Measurements from ENCODE around the gene REXO4. TPM values are rescaled to one million over a fixed set of nuclear protein-coding genes. Genes with fewer than 3 reads are reported as not detected.

The REXO4 gene
- total RNA-seq, 4 donors from 2014 or later = 11.2 to 29.9 (median 18.1) TPM

- H3K4me3 ChIP-seq = no peak overlapping the region
- WGBS, 2 donors (ENCODE audit: low coverage in 1 of 2) = 60 to 74% methylated on average over 4 to 8 of the region's 16 CpGs
- H3K4me1 ChIP-seq = peaks cover 0 to 15% (median 0%) of the 10 kb centered on the region in 3 donors
- no peak for TF ChIP-seq EP300 (IDR thresholded peaks at IDR 0.05)
- peak in 3 of 4 experiments; percentile 6 to 58 (median 35) for TF ChIP-seq CTCF (IDR thresholded peaks at IDR 0.05)
- ATAC-seq = no peak
- no peaks in the 10 kb centered on the region for H3K9me3 ChIP-seq
- H3K27me3 ChIP-seq = no peaks in the 10 kb centered on the region
- no peak overlapping the region for H3K27ac ChIP-seq
- H3K36me3 ChIP-seq = peaks cover 0 to 72% of the 10 kb centered on the region in 2 donors
Observed at GRCh38 chr9:133403766-133404453, 13.9 kb downstream of the REXO4 start.

GRCh38 chr9:133402689-133403088 is 15.1 kb downstream of the REXO4 start:
- no peak overlapping the region for H3K4me3 ChIP-seq
- H3K4me1 ChIP-seq = peaks cover 0 to 15% (median 0%) of the 10 kb centered on the region in 3 donors
- no peaks in the 10 kb centered on the region for H3K9me3 ChIP-seq
- TF ChIP-seq POLR2A (IDR thresholded peaks at IDR 0.05) (no peak), POLR2AphosphoS5 (IDR thresholded peaks at IDR 0.05) (no peak), CTCF (IDR thresholded peaks at IDR 0.05) (no peak), EP300 (IDR thresholded peaks at IDR 0.05) (no peak)
- peaks cover 0 to 60% of the 10 kb centered on the region in 2 donors for H3K36me3 ChIP-seq
- no CpG with 5 or more reads among the region's 7 CpGs for WGBS, 2 donors (ENCODE audit: low coverage in 1 of 2)
- no peak overlapping the region for H3K27ac ChIP-seq
- ATAC-seq = no peak
- no peaks in the 10 kb centered on the region for H3K27me3 ChIP-seq

GRCh38 chr9:133401588-133401987 is 16.2 kb downstream of the REXO4 start:
- H3K9me3 ChIP-seq = no peaks in the 10 kb centered on the region
- H3K4me3 ChIP-seq = no peak overlapping the region
- peaks cover 0 to 7% (median 0%) of the 10 kb centered on the region in 3 donors for H3K4me1 ChIP-seq
- no peak overlapping the region for H3K27ac ChIP-seq
- WGBS, 2 donors (ENCODE audit: low coverage in 1 of 2) = 68% methylated on average over 2 of the region's 6 CpGs; no CpG with 5 or more reads in 1 of the 2 donors
- TF ChIP-seq CTCF (IDR thresholded peaks at IDR 0.05) (no peak), POLR2A (IDR thresholded peaks at IDR 0.05) (no peak), EP300 (IDR thresholded peaks at IDR 0.05) (no peak), POLR2AphosphoS5 (IDR thresholded peaks at IDR 0.05) (no peak)
- peaks cover 0 to 49% of the 10 kb centered on the region in 2 donors for H3K36me3 ChIP-seq
- ATAC-seq = no peak
- peaks cover 5% of the 10 kb centered on the region for H3K27me3 ChIP-seq

- Histone ChIP-seq H3K27me3 (peaks cover 18% of the 10 kb centered on the region), H3K9me3 (no peaks in the 10 kb centered on the region), H3K4me1 (no peaks in the 10 kb centered on the region), H3K4me3 (no peak overlapping the region), H3K36me3 (peaks cover 0 to 36% of the 10 kb centered on the region in 2 donors), H3K27ac (no peak overlapping the region)
- ATAC-seq = no peak
- no peak for TF ChIP-seq EP300 (IDR thresholded peaks at IDR 0.05)
- TF ChIP-seq POLR2A (IDR thresholded peaks at IDR 0.05) = no peak
- no peak for TF ChIP-seq POLR2AphosphoS5 (IDR thresholded peaks at IDR 0.05)
- no peak for TF ChIP-seq CTCF (IDR thresholded peaks at IDR 0.05)
- WGBS, 2 donors (ENCODE audit: low coverage in 1 of 2) = no CpG with 5 or more reads among the region's 12 CpGs
Observed at GRCh38 chr9:133400292-133400691, 17.5 kb downstream of the REXO4 start.

GRCh38 chr9:133397895-133398294 is 19.9 kb downstream of the REXO4 start:
- Histone ChIP-seq H3K9me3 (no peaks in the 10 kb centered on the region), H3K27me3 (peaks cover 42% of the 10 kb centered on the region), H3K27ac (no peak overlapping the region), H3K4me3 (no peak overlapping the region), H3K4me1 (no peaks in the 10 kb centered on the region), H3K36me3 (peaks cover 0 to 21% of the 10 kb centered on the region in 2 donors)
- ATAC-seq = no peak
- 40% methylated on average over 1 of the region's 9 CpGs; no CpG with 5 or more reads in 1 of the 2 donors for WGBS, 2 donors (ENCODE audit: low coverage in 1 of 2)
- TF ChIP-seq CTCF (IDR thresholded peaks at IDR 0.05) = no peak
- TF ChIP-seq EP300 (IDR thresholded peaks at IDR 0.05) = no peak
- TF ChIP-seq POLR2A (IDR thresholded peaks at IDR 0.05) = no peak
- TF ChIP-seq POLR2AphosphoS5 (IDR thresholded peaks at IDR 0.05) = no peak

Data from gastroesophageal sphincter (tissue), 4 donors.